C4-2B (cell line): ENCODE data around the gene EPB41.

Source experiments
- H3K27ac ChIP-seq: fragments of 450-650 bp; 2 replicates; pipeline ENCODE4 v1.5.1; 2017
- ZFX ChIP-seq: fragments of 450-650 bp; IDR thresholded peaks from 2 replicates; pipeline ENCODE4 v1.6.1; 2017
- TF ChIP-seq, protein P1 (sequence below): fragments of 450-650 bp; conservative IDR thresholded peaks from 2 replicates; pipeline ENCODE4 v1.5.1; 2017; ENCODE audit warnings: mild to moderate bottlenecking

Gene EPB41

DNA sequence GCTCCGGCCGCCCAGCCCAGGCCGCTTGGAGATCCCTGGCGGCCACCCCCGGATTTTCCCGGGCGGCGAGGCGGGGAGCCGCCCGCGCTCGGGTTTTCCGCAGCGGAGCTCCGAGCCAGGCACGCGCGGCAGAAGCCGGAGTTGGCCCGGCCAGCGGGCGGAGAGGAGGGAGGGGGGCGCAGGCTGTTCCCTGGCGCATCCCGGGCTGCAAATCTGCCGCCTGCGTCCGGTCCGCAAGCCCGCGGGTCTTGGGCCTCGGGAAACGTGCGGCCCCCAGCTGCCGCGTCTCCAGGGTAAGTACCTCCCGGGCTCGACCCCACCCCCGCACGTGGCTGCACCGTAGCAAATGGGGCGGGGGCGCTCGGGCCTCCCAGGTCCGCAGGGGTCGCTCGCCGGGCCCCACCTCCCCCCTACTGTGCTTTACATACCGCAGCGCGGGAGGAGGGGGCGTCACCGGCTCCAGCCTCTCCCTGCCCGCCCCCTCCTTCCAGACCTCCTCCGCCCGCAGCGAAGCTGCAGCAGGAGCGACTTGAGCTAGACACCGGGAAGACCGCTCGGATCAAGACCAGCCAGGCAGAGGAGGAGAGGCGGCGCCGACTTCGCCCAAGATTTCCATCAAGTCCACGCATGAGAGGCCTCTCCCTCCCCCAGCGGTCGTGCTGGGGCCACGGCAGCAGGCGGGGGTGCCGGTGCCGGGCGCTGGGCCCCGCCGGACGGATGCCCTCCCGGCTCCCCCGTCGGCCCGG lies 207.7 kb downstream of the EPB41 start:
- no peak overlapping the region for H3K27ac ChIP-seq
- TF ChIP-seq, protein P1, sequence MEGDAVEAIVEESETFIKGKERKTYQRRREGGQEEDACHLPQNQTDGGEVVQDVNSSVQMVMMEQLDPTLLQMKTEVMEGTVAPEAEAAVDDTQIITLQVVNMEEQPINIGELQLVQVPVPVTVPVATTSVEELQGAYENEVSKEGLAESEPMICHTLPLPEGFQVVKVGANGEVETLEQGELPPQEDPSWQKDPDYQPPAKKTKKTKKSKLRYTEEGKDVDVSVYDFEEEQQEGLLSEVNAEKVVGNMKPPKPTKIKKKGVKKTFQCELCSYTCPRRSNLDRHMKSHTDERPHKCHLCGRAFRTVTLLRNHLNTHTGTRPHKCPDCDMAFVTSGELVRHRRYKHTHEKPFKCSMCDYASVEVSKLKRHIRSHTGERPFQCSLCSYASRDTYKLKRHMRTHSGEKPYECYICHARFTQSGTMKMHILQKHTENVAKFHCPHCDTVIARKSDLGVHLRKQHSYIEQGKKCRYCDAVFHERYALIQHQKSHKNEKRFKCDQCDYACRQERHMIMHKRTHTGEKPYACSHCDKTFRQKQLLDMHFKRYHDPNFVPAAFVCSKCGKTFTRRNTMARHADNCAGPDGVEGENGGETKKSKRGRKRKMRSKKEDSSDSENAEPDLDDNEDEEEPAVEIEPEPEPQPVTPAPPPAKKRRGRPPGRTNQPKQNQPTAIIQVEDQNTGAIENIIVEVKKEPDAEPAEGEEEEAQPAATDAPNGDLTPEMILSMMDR = no peak
- TF ChIP-seq ZFX = no peak

DNA sequence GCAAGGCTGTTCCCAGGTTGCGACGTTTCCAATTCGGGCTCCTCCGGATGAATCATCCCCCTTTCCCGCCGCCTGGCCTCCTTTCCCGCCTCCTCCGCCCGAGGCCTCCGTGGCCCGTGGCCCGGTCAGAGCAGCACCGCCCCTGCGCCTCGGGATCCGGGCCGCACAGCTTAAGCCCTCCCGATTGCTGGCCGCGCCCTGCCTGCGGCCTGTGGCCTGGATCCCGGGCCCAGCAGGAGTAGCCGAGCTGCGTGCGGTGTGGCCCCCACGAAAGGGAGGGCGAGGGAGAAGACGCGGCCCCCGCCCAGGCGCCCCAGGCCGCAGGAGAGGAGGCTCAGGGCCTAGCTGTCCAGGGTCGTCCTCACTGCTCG lies 208.3 kb downstream of the EPB41 start:
- no peak overlapping the region for H3K27ac ChIP-seq
- no peak for TF ChIP-seq ZFX
- TF ChIP-seq, protein P1 = no peak

DNA sequence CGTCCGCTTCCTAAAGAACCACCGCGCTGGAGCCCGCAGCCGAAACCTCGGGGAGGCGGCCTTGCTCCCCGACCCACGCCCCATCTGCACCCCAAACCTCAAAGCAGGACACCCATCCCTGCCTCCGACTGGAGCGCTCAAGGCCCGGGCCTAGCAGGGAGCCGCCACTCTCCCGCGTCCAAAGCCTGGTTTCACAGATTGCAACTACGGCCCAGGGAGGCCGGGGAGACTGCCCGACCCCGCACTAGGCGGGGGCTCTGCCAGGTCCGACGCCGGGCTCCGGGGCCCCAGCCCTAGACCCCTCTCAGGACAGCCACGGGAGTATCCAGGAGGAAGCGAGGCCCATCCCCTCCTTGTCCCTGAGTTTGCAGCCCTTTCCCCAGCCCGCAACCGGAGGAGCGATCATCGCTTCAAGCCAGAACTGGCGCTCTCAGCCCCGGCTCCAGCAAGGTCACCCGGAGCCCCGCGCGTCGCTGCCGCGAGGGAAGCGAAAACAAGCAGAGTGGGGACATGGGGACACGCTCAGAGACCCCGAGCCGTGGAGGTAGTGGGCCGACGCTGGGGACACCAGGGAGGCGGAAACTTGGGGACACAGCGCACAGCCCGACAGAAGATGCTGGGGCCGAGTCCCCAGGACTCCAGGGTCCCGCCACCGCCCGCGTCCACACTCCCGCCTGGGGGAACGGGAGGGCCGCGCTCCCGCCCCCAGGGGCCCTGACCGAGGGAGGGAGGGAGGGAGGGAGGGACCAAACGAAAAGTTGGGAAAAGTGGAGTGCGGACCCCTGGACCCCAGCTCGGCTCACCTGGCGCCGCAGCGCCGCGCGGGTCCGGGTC lies 208.9 kb downstream of the EPB41 start:
- no peak overlapping the region for H3K27ac ChIP-seq
- TF ChIP-seq, protein P1 = no peak
- no peak for TF ChIP-seq ZFX

DNA sequence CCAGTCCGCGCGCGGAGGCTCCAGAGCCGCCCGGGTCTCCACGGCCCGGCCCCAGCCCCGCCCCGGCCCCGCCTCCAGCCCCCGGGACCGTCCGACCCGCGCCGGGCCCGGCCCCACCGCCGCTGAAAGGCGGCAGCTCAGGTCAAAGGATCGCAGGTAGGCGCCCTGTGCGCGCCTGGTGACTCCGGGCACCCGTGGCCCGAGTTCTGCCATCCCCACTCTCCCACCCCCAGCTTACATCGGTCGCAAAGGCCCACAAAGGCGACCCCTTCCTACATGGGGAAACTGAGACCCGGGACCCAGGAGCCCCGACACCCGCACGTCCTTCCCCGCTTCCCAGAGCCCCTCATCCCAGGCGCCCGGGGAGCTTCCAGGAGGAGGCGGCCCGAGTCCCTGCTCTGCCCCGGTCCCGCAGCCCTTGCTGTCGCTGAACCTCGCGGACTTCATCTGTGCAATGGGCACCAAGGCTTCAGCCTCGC lies 209.6 kb downstream of the EPB41 start, which contains the start of gene TMEM200B:
TMEM200B (minus strand) TSS at position 17 of the 479 bp plus-strand sequence. CDS start 2,075 bp downstream, outside the sequence.
- no peak within 1 kb of the TSS for H3K27ac ChIP-seq
- TF ChIP-seq, protein P1 = no peak
- no peak for TF ChIP-seq ZFX

DNA sequence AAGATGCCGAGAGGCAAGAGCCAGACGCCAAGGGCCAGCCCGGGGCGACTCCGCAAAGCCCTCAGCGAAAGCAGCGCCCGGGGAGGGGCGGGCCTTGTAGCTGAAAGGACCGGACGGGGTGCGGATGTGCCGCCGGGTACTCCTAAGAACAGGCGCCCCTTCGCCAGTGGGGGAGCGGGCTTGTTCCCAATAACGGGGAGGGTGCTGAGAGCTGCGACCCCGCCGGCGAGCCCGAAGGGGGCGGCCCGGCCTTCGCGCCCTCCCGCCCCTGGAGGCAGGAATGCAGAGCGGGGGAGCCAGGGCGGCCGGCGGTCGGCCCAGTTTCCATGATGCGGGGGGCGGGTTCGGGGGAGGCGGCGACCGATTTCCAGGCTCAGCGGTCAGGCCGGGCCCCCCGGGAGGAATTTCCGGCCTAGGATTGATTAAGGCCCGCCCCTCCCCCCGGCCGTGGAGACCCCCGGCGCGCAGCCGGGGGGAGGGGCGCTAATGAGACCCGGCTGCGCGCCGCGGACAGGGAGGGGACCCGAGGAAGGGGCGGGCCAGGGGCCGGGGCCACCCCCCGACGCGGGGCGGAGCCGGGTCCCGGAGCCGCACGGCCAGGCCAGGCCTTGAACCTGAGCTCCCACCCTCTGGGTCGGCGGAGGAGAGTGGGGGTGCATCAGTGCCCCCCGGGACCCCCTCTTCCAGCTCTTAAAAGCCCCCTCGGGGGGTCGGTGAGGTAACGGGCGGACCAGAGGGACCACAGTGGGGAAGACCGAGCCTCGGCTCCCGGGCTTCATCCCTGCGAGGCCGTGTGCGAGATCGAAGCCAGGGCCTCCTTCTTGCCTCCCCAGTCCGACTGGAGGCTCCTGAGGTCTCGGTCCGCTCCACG lies 210.2 kb downstream of the EPB41 start:
- no peak for TF ChIP-seq ZFX
- TF ChIP-seq, protein P1 = no peak
- no peak overlapping the region for H3K27ac ChIP-seq

DNA sequence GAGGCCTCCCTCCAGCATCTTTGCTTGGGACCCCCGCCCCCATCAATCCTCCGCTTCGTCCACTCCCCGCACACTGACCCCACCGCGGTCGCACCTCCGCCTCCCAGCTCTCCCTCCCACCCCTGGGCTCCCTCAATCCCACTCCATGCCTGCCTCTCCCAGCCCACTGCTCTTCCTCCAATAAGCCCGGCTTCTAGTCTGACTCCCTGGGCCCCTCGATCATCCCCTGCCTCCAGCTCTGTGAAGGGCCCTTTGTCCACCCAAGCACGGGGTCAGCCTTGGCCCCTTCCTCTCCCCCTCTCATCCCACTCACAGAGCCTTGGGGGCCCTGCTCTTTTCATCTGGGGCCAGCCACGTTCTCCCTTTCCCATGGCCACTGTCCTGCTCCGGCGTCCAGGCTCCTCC lies 210.9 kb downstream of the EPB41 start:
- TF ChIP-seq ZFX = no peak
- TF ChIP-seq, protein P1 = no peak
- no peak overlapping the region for H3K27ac ChIP-seq
